GM23338 (cell line): Measurements from ENCODE around the gene TXNL1. TPM values are rescaled to one million over a fixed set of nuclear protein-coding genes. Genes with fewer than 3 reads are reported as not detected.

Source experiments
- ATAC-seq: fragments of 200-7000 bp; cut with Tn5 transposase; 3 replicates; pipeline ENCODE4 v1.9.1; 2020
- DNase-seq: peaks from one replicate; pipeline ENCODE4 v3.0.0-alpha.2; 2015; ENCODE audit warnings: low spot score
- H2AFZ ChIP-seq: fragments of 200-600 bp; sonication (generic); 2 replicates; pipeline ENCODE4 v1.8.0; 2016; ENCODE audit warnings: antibody characterized with exemption, mild to moderate bottlenecking, moderate library complexity
- H3F3A ChIP-seq: fragments of 200-600 bp; sonication (generic); replicated peaks from 2 replicates; pipeline ENCODE4 v1.8.0; 2017; ENCODE audit warnings: antibody characterized with exemption, mixed run types, low read depth
- H3K27ac ChIP-seq: fragments of 200-600 bp; sonication (generic); 2 replicates; pipeline ENCODE4 v1.6.1; 2016; ENCODE audit warnings: low read depth
- H3K27me3 ChIP-seq: fragments of 200-600 bp; sonication (generic); 2 replicates; pipeline ENCODE4 v1.8.0; 2016; ENCODE audit warnings: mild to moderate bottlenecking, mixed run types, moderate library complexity; ENCODE audit not compliant: insufficient read depth
- H3K36me3 ChIP-seq: fragments of 200-600 bp; sonication (generic); 2 replicates; pipeline ENCODE4 v1.8.0; 2016; ENCODE audit warnings: mild to moderate bottlenecking; ENCODE audit not compliant: insufficient read depth
- H3K4me1 ChIP-seq: fragments of 200-600 bp; sonication (generic); 2 replicates; pipeline ENCODE4 v1.8.0; 2016; ENCODE audit warnings: mild to moderate bottlenecking, moderate library complexity; ENCODE audit not compliant: insufficient read depth
- H3K4me2 ChIP-seq: fragments of 200-600 bp; sonication (generic); 2 replicates; pipeline ENCODE4 v1.7.1; 2017; ENCODE audit warnings: mixed run types
- H3K4me3 ChIP-seq: fragments of 200-600 bp; sonication (generic); 2 replicates; pipeline ENCODE4 v1.6.1; 2016; ENCODE audit warnings: mixed run types
- H3K79me2 ChIP-seq: fragments of 200-600 bp; sonication (generic); replicated peaks from 2 replicates; pipeline ENCODE4 v1.8.0; 2017; ENCODE audit warnings: mild to moderate bottlenecking; ENCODE audit not compliant: insufficient read depth
- H3K9me2 ChIP-seq: fragments of 200-600 bp; sonication (generic); 2 replicates; pipeline ENCODE4 v1.8.0; 2017; ENCODE audit not compliant: insufficient read depth
- H4K20me1 ChIP-seq: fragments of 200-600 bp; sonication (generic); replicated peaks from 2 replicates; pipeline ENCODE4 v1.8.0; 2017; ENCODE audit warnings: mild to moderate bottlenecking; ENCODE audit not compliant: insufficient read depth
- H3K27ac Mint-ChIP-seq: 2 replicates; pipeline ENCODE4 v1.8.0; 2020; ENCODE audit warnings: inconsistent platforms, mild to moderate bottlenecking, moderate library complexity, mixed read lengths
- H3K27me3 Mint-ChIP-seq: 3 replicates; pipeline ENCODE4 v1.8.0; 2022; ENCODE audit warnings: low read depth, mild to moderate bottlenecking, moderate library complexity, mixed read lengths, inconsistent platforms; ENCODE audit not compliant: insufficient read depth, poor library complexity
- H3K36me3 Mint-ChIP-seq: 3 replicates; pipeline ENCODE4 v1.8.0; 2021; ENCODE audit warnings: low read depth, mild to moderate bottlenecking, inconsistent platforms, moderate library complexity, mixed read lengths
- H3K4me1 Mint-ChIP-seq: 3 replicates; pipeline ENCODE4 v1.8.0; 2020; ENCODE audit warnings: mild to moderate bottlenecking, inconsistent platforms, mixed read lengths
- H3K4me3 Mint-ChIP-seq: 3 replicates; pipeline ENCODE4 v1.8.0; 2021; ENCODE audit warnings: moderate library complexity, mild to moderate bottlenecking, inconsistent platforms, mixed read lengths
- H3K9me3 Mint-ChIP-seq: 3 replicates; pipeline ENCODE4 v1.8.0; 2020; ENCODE audit warnings: moderate library complexity, mild to moderate bottlenecking, inconsistent platforms, mixed read lengths
- CREB1 ChIP-seq: fragments of 250-450 bp; sonication (Bioruptor Pico); IDR thresholded peaks from 2 replicates; pipeline ENCODE4 v1.5.0; 2020; ENCODE audit warnings: low read depth, mild to moderate bottlenecking, moderate library complexity
- CTCF ChIP-seq, 2 experiments: fragments of 200-600 bp in 1 of 2; sonication (generic) in 1 of 2; conservative IDR thresholded peaks; 2 replicates each; pipeline versions ENCODE4 v1.5.1 to v1.6.1; 2016 to 2017; ENCODE audit warnings: antibody characterized with exemption in 2 of 2, low read depth in 2 of 2, mild to moderate bottlenecking in 2 of 2, moderate library complexity in 1 of 2
- ETS1 ChIP-seq: IDR thresholded peaks from 2 replicates; pipeline ENCODE4 v1.6.1; 2016; ENCODE audit warnings: antibody characterized with exemption
- EZH2 ChIP-seq: fragments of 200-600 bp; sonication (generic); IDR thresholded peaks from one replicate; pipeline ENCODE4 v1.8.0; 2017; ENCODE audit warnings: antibody characterized with exemption, mild to moderate bottlenecking, low read depth; ENCODE audit not compliant: unreplicated experiment
- EZH2phosphoT487 ChIP-seq: fragments of 200-600 bp; sonication (generic); IDR thresholded peaks from one replicate; pipeline ENCODE4 v1.8.1; 2018; ENCODE audit warnings: antibody characterized with exemption; ENCODE audit not compliant: unreplicated experiment
- JUNB ChIP-seq: IDR thresholded peaks from one replicate; pipeline ENCODE4 v1.6.1; 2016; ENCODE audit warnings: antibody characterized with exemption; ENCODE audit not compliant: unreplicated experiment
- NANOG ChIP-seq: IDR thresholded peaks from 2 replicates; pipeline ENCODE4 v1.6.1; 2016; ENCODE audit warnings: antibody characterized with exemption, borderline replicate concordance
- POLR2AphosphoS5 ChIP-seq: IDR thresholded peaks from 2 replicates; pipeline ENCODE4 v1.6.1; 2016; ENCODE audit warnings: antibody characterized with exemption, low read depth
- REST ChIP-seq: IDR thresholded peaks from one replicate; pipeline ENCODE4 v1.6.1; 2018; ENCODE audit warnings: antibody characterized with exemption; ENCODE audit not compliant: unreplicated experiment
- STAT1 ChIP-seq: IDR thresholded peaks from one replicate; pipeline ENCODE4 v1.6.1; 2016; ENCODE audit warnings: antibody characterized with exemption; ENCODE audit not compliant: unreplicated experiment
- ZNF114 ChIP-seq: fragments of 250-450 bp; sonication (Bioruptor Pico); IDR thresholded peaks from 2 replicates; pipeline ENCODE4 v1.5.0; 2020; ENCODE audit warnings: mild to moderate bottlenecking, moderate library complexity
- ZNF331 ChIP-seq: fragments of 250-450 bp; sonication (Bioruptor Pico); IDR thresholded peaks from 2 replicates; pipeline ENCODE4 v1.5.0; 2020; ENCODE audit warnings: low read depth, mild to moderate bottlenecking, moderate library complexity
- ZNF462 ChIP-seq: fragments of 250-450 bp; sonication (Bioruptor Pico); IDR thresholded peaks from 2 replicates; pipeline ENCODE4 v1.5.0; 2020; ENCODE audit warnings: mild to moderate bottlenecking, moderate library complexity
- polyA plus RNA-seq: library from polyadenylated mRNA; unstranded; fragments of >200 nt; fragmentation: Nextera tagmentation; extraction: Ambion mirVana; gene quantifications from 2 replicates; pipeline ENCODE4 v1.2.1, GENCODE V29; 2016
- total RNA-seq: library from RNA; depleted of rRNA; stranded (reverse); fragments of >200 nt; shearing (Covaris generic); gene quantifications from 2 replicates; pipeline ENCODE4 v1.2.3, GENCODE V29; 2014

The TXNL1 gene
- total and polyA plus RNA-seq, 2 experiments from 2014 or later: 73.6 to 135 TPM

GRCh38 chr18:56676639-56677038 lies 38.2 kb upstream of the TXNL1 start:
- H3F3A ChIP-seq: no peaks in the 10 kb centered on the region
- H3K4me3 Mint-ChIP-seq: no peak overlapping the region
- ATAC-seq: no peak
- H3K9me2 ChIP-seq: no peaks in the 10 kb centered on the region
- TF ChIP-seq STAT1 (no peak), EZH2phosphoT487 (no peak), ZNF331 (CRISPR knock-in tag) (no peak), EZH2 (no peak), ZNF114 (CRISPR knock-in tag) (no peak), CREB1 (CRISPR knock-in tag) (no peak), ETS1 (no peak), POLR2AphosphoS5 (no peak), JUNB (no peak), CTCF (conservative IDR thresholded peaks at IDR 0.05; ENCODE audit: low read depth in 2 of 2) (no peak), REST (no peak), NANOG (no peak), ZNF462 (CRISPR knock-in tag) (no peak)
- no peaks in the 10 kb centered on the region for H3K4me1 ChIP-seq
- H3K27ac Mint-ChIP-seq: no peak overlapping the region; the same call in 1 of the 2 replicates
- H4K20me1 ChIP-seq: no peaks in the 10 kb centered on the region
- no peaks in the 10 kb centered on the region for H3K79me2 ChIP-seq
- no peaks in the 10 kb centered on the region for H3K36me3 ChIP-seq
- no peak overlapping the region for H2AFZ ChIP-seq
- H3K27me3 ChIP-seq: no peaks in the 10 kb centered on the region
- no peaks in the 10 kb centered on the region for H3K4me1 Mint-ChIP-seq
- no peak overlapping the region for H3K4me3 ChIP-seq
- no peaks in the 10 kb centered on the region for H3K36me3 Mint-ChIP-seq
- H3K9me3 Mint-ChIP-seq: no peaks in the 10 kb centered on the region
- H3K27ac ChIP-seq: no peak overlapping the region
- no peak overlapping the region for H3K4me2 ChIP-seq
- peaks cover 8% of the 10 kb centered on the region for H3K27me3 Mint-ChIP-seq
- DNase-seq: no peak
